Esophagus mucosa (tissue), 1 donor: ENCODE measurements around the gene ALDH9A1. TPM values are rescaled to one million over a fixed set of nuclear protein-coding genes. Genes with fewer than 3 reads are reported as not detected.
"Not testable (repeated sequence)": the region's sequence is repeated elsewhere in the genome, so short reads cannot be mapped to it uniquely, and the experiment has no call there.

Experiments
- ATAC-seq: fragments of 200-7000 bp; cut with Tn5 transposase; one replicate; pipeline ENCODE4 v1.9.1; 2020
- total RNA-seq: library from RNA; stranded (reverse); gene quantifications from one replicate; pipeline ENCODE4 v1.2.4, GENCODE V29; 2023
- donor health status: DM: yes; HTN: yes; CAD: no.

The ALDH9A1 gene
- total RNA-seq, 1 donor from 2014 or later: 108 TPM

GRCh38 chr1:165645654-165646366 is 52.6 kb downstream of the ALDH9A1 start:
- peak; percentile 87 for ATAC-seq

GRCh38 chr1:165644064-165644735 is 54.2 kb downstream of the ALDH9A1 start:
- ATAC-seq: peak; percentile 68

- ATAC-seq: no peak
These were observed 57.0 kb downstream of the ALDH9A1 start for GRCh38 chr1:165641231-165641987.

GRCh38 chr1:165639821-165640623 is 58.3 kb downstream of the ALDH9A1 start:
- ATAC-seq: no peak

- ATAC-seq: not testable (repeated sequence)
These were observed 60.2 kb downstream of the ALDH9A1 start for GRCh38 chr1:165638211-165638610.

- ATAC-seq: no peak
These were observed 60.9 kb downstream of the ALDH9A1 start for GRCh38 chr1:165637427-165637826.

- no peak for ATAC-seq
These were observed 62.5 kb downstream of the ALDH9A1 start for GRCh38 chr1:165635823-165636222.

- no peak for ATAC-seq
These were observed 63.0 kb downstream of the ALDH9A1 start for GRCh38 chr1:165635329-165635728.

GRCh38 chr1:165634154-165634921 is 64.0 kb downstream of the ALDH9A1 start:
- ATAC-seq: no peak

- ATAC-seq: no peak
These were observed 64.7 kb downstream of the ALDH9A1 start for GRCh38 chr1:165633614-165634013.

- no peak for ATAC-seq
These were observed 65.9 kb downstream of the ALDH9A1 start for GRCh38 chr1:165632491-165632890.

GRCh38 chr1:165632152-165632469 is 66.3 kb downstream of the ALDH9A1 start:
- peak; percentile 29 for ATAC-seq

GRCh38 chr1:165631342-165632151 is 66.8 kb downstream of the ALDH9A1 start:
- ATAC-seq: peak; percentile 58

- ATAC-seq: peak; percentile 98
These were observed 67.6 kb downstream of the ALDH9A1 start, which contains the start of gene MGST3 for GRCh38 chr1:165630629-165631341. MGST3 (plus strand) TSS chr1:165631234; CDS start chr1:165649848, 18,614 bp downstream.

GRCh38 chr1:165629848-165630628 is 68.3 kb downstream of the ALDH9A1 start:
- ATAC-seq: peak; percentile 0

GRCh38 chr1:165629151-165629550 is 69.2 kb downstream of the ALDH9A1 start:
- no peak for ATAC-seq

GRCh38 chr1:165628147-165628822 is 70.1 kb downstream of the ALDH9A1 start:
- ATAC-seq: no peak

- no peak for ATAC-seq
These were observed 73.9 kb downstream of the ALDH9A1 start for GRCh38 chr1:165624441-165624840.

GRCh38 chr1:165623624-165624023 is 74.7 kb downstream of the ALDH9A1 start:
- ATAC-seq: no peak
